Nephron progenitor cell (in vitro differentiated cells): ENCODE data around the gene CSPG4.
"Not testable (repeated sequence)": the region's sequence is repeated elsewhere in the genome, so short reads cannot be mapped to it uniquely, and the experiment has no call there.

Experiments used
- DNase-seq: peaks from one replicate; pipeline ENCODE4 v3.0.0; 2021
- H3K27ac Mint-ChIP-seq: 2 replicates; pipeline ENCODE4 v1.8.0; 2021; ENCODE audit warnings: mild to moderate bottlenecking, moderate library complexity, mixed read lengths
- H3K27me3 Mint-ChIP-seq: 2 replicates; pipeline ENCODE4 v1.8.0; 2021; ENCODE audit warnings: mild to moderate bottlenecking, low read depth, mixed read lengths; ENCODE audit not compliant: poor library complexity
- H3K36me3 Mint-ChIP-seq: 2 replicates; pipeline ENCODE4 v1.8.0; 2021; ENCODE audit warnings: low read depth, mixed read lengths
- H3K4me1 Mint-ChIP-seq: 2 replicates; pipeline ENCODE4 v1.8.0; 2021; ENCODE audit warnings: mixed read lengths
- H3K4me3 Mint-ChIP-seq: 2 replicates; pipeline ENCODE4 v1.8.0; 2021; ENCODE audit warnings: mild to moderate bottlenecking, moderate library complexity, mixed read lengths
- H3K9me3 Mint-ChIP-seq: 2 replicates; pipeline ENCODE4 v1.8.0; 2021; ENCODE audit warnings: mild to moderate bottlenecking, moderate library complexity, mixed read lengths
- TF ChIP-seq, protein P1 (sequence below): fragments of 200-600 bp; sonication (generic); IDR thresholded peaks from 2 replicates; pipeline ENCODE4 v1.5.0; 2021; ENCODE audit warnings: antibody characterized with exemption

Gene CSPG4, protein sequence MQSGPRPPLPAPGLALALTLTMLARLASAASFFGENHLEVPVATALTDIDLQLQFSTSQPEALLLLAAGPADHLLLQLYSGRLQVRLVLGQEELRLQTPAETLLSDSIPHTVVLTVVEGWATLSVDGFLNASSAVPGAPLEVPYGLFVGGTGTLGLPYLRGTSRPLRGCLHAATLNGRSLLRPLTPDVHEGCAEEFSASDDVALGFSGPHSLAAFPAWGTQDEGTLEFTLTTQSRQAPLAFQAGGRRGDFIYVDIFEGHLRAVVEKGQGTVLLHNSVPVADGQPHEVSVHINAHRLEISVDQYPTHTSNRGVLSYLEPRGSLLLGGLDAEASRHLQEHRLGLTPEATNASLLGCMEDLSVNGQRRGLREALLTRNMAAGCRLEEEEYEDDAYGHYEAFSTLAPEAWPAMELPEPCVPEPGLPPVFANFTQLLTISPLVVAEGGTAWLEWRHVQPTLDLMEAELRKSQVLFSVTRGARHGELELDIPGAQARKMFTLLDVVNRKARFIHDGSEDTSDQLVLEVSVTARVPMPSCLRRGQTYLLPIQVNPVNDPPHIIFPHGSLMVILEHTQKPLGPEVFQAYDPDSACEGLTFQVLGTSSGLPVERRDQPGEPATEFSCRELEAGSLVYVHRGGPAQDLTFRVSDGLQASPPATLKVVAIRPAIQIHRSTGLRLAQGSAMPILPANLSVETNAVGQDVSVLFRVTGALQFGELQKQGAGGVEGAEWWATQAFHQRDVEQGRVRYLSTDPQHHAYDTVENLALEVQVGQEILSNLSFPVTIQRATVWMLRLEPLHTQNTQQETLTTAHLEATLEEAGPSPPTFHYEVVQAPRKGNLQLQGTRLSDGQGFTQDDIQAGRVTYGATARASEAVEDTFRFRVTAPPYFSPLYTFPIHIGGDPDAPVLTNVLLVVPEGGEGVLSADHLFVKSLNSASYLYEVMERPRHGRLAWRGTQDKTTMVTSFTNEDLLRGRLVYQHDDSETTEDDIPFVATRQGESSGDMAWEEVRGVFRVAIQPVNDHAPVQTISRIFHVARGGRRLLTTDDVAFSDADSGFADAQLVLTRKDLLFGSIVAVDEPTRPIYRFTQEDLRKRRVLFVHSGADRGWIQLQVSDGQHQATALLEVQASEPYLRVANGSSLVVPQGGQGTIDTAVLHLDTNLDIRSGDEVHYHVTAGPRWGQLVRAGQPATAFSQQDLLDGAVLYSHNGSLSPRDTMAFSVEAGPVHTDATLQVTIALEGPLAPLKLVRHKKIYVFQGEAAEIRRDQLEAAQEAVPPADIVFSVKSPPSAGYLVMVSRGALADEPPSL (N-terminal part only)

DNA sequence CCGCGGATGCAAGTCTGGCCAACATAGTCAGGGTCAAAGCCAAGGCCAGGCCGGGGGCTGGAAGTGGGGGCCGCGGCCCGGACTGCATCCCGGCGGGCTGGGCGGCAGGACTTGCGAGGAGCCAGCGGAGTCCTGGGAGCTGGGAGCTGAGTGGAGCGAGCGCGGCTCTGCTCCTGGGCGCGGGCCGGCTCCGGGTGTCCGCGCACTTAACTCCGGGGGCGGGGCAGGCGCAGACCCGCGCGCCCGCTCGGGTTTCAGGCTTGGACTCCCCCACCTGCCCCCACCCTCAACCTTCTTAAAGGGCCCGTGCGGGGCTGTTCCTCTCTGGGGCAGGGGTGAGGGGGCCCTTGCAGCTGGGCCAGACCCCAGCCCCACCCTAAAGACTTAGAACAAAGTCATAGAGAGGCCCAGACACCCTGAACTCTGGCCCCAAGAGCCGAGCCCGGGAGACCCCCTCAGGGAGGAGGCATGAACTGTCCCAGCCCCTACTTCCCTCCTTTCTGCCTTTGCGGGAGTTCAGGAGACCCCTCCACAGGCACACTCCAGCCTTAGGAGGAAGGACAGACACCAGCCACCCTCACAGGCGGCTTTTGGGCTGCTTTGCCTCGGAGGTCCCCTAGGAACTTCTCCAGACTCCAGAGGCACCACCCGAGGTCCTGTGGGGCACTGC, at the start of gene CSPG4:
Gene CSPG4, minus strand, starts transcription at position 181 of the 670 bp plus-strand sequence. Its CDS starts 93 bp downstream, at position 88.
- H3K36me3 Mint-ChIP-seq, result no peaks in the 10 kb centered on the region
- no peaks in the 10 kb centered on the region for H3K9me3 Mint-ChIP-seq
- H3K4me1 Mint-ChIP-seq, result peaks cover 40% of the 10 kb centered on the region
- peak within 1 kb of the TSS; percentile 29 for H3K27ac Mint-ChIP-seq
- H3K27me3 Mint-ChIP-seq, result peaks cover 2% of the 10 kb centered on the region
- TF ChIP-seq, protein P1, sequence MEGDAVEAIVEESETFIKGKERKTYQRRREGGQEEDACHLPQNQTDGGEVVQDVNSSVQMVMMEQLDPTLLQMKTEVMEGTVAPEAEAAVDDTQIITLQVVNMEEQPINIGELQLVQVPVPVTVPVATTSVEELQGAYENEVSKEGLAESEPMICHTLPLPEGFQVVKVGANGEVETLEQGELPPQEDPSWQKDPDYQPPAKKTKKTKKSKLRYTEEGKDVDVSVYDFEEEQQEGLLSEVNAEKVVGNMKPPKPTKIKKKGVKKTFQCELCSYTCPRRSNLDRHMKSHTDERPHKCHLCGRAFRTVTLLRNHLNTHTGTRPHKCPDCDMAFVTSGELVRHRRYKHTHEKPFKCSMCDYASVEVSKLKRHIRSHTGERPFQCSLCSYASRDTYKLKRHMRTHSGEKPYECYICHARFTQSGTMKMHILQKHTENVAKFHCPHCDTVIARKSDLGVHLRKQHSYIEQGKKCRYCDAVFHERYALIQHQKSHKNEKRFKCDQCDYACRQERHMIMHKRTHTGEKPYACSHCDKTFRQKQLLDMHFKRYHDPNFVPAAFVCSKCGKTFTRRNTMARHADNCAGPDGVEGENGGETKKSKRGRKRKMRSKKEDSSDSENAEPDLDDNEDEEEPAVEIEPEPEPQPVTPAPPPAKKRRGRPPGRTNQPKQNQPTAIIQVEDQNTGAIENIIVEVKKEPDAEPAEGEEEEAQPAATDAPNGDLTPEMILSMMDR, result no peak
- peak within 1 kb of the TSS; percentile 71 for H3K4me3 Mint-ChIP-seq
- peak; percentile 81 for DNase-seq

DNA sequence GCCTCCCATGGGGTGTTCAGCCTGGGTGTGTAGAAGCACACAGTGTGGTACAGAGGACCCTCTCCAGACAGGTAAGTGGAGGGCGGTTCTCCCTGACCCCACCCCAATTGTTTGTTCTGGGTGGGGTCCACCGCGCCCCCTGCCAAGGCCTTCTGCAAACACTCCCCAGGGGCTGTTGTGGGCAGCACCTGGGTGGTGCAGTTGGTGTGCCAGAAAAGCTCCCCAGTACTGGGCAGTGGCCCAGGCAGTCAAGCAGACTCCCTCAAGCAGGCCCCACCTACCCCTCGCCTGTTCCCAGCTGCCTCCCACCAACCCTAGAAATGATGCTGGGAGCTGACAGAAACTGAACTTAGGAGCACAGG, 49.7 kb upstream of the CSPG4 start:
- H3K4me3 Mint-ChIP-seq, result not testable (repeated sequence)

DNA sequence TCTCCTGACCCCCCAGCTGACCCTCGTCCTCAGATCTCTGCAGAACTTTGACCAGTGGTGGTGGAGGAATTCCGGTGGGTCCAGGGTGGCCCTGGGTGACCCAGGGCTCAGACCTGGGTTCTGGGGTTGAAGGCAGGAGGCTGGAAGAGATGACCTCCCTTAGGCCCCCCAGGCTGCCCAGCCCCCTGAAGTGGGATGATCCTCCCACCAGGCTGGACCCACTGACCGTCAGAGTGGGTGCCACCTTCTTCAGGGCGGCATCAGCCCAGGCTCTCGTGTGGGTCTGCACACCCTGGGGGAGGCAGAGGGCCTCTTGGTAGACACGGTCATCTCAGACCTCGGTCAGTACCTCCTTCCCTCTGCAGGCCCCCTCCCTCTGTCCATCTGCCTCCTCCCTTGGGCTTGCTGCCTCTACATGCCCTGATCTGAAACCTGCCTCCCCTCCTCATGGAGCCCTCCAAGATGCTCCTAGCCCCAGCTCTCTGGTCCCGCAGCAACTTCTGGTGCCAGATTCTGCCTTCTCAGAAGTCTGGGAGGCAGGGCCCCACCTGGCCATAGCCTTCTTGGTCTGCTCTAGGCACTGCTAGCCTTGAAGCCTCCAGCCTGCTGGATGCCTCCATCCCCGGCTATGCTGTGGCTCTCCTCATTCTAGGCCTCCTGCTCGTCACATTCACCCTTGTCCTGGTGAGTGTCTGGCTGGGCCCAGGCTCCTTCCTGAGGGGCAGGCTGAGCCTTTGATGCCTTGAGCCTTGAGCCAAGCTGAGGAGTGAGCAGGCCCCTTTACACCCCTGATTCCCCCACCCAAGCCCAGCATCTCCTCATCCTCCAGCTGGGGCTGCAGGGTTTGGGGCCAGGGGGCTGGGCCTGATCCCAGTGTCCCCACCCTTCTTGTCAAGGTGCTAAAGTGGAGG, 49.1 kb upstream of the CSPG4 start:
- Mint-ChIP-seq H3K4me1 (peaks cover 30% of the 10 kb centered on the region), H3K36me3 (no peaks in the 10 kb centered on the region), H3K4me3 (no peak overlapping the region), H3K9me3 (no peaks in the 10 kb centered on the region), H3K27ac (no peak overlapping the region), H3K27me3 (peaks cover 13% of the 10 kb centered on the region)
- TF ChIP-seq, protein P1, result no peak
- DNase-seq, result no peak

More for the DNA sequence above, 49.7 kb upstream of the CSPG4 start:
- Mint-ChIP-seq H3K27me3 (peaks cover 13% of the 10 kb centered on the region), H3K4me1 (peaks cover 30% of the 10 kb centered on the region)
- H3K27ac Mint-ChIP-seq, H3K9me3 Mint-ChIP-seq, H3K36me3 Mint-ChIP-seq, DNase-seq: not testable (repeated sequence)

DNA sequence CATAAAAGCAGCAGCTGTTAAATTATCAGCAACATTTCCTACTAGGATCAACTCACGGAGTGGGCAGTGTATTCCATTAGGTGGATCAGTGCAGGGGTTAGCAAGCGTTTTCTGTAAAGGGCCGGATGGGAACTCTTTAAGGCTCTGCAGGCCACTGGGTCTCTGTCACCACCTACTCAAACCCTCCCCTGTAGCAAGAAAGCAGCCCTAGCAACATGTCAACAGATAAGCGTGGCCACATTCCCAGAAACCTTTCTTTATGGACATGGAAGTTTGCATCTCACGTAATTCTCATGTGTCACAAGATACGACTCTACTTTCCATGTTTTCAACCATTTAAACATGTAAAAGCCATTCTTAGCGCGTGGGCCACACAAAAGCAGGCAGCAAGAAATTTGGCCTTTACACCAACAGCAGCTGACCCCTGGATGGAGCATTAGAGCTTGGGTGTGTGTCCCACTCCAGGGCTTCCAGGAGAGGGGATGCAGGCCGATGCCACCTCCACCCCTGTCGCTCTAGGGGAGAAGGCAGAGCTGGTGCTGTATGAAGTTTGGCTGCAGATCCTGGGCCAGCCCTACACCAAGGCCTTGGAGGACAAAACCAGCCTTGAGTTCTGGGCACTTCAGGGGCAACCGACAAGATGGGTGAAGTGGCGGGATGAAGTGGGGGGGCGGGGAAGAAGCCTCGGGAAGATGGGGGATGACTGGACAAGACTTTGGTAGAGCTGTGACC, 48.2 kb upstream of the CSPG4 start:
- H3K4me3 Mint-ChIP-seq, result no peak overlapping the region
- TF ChIP-seq, protein P1, result no peak
- H3K9me3 Mint-ChIP-seq, result no peaks in the 10 kb centered on the region
- DNase-seq, result no peak
- H3K27ac Mint-ChIP-seq, result no peak overlapping the region
- peaks cover 30% of the 10 kb centered on the region for H3K4me1 Mint-ChIP-seq
- peaks cover 13% of the 10 kb centered on the region for H3K27me3 Mint-ChIP-seq
- no peaks in the 10 kb centered on the region for H3K36me3 Mint-ChIP-seq

DNA sequence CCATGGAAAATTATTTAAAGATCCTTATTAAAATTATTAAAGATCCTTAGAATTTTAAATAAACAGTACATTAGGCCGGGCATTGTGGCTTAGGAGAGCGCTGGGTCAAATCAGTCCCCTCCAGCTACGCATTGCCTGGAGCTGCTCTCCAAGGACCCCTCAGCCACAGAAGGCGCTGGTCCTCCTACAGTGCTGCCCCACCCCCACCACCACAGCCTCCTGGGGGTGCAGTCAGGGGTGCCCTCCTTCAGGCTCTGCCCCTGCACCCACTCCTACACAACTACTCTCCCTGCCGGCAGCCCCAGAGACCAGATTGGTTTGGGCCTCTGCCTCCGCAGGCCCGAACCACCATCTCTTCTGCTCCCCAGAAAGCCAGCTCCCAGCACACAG, 47.5 kb upstream of the CSPG4 start:
- not testable (repeated sequence) for DNase-seq, H3K27ac Mint-ChIP-seq, H3K9me3 Mint-ChIP-seq, H3K4me3 Mint-ChIP-seq, H3K36me3 Mint-ChIP-seq
- Mint-ChIP-seq H3K4me1 (peaks cover 30% of the 10 kb centered on the region), H3K27me3 (peaks cover 13% of the 10 kb centered on the region)
